Caco-2 (cell line): Measurements from ENCODE around the gene ADK. TPM values are rescaled to one million over a fixed set of nuclear protein-coding genes. Genes with fewer than 3 reads are reported as not detected.

ENCODE experiments used
- BruUV-seq: library from RNA; stranded (reverse); fragments of 400-500 nt; replicated peaks from 2 replicates; lab custom pipeline; 2021; lab: Mats Ljungman, UMichigan
- CTCF ChIA-PET: fragments of 300-600 bp; sonication (Branson Sonifier 250); formaldehyde crosslinking; loops from one replicate; lab custom pipeline; 2022; ENCODE audit warnings: antibody characterized with exemption; lab: Charles Lee
- POLR2A ChIA-PET: fragments of 300-600 bp; sonication (Branson Sonifier 250); formaldehyde crosslinking; loops from one replicate; lab custom pipeline; 2022; ENCODE audit warnings: antibody characterized with exemption; lab: Charles Lee
- DNase-seq, 2 experiments: peaks; one replicate each; pipeline versions ENCODE4 v3.0.0 to v3.0.0-alpha.2; 2020 to 2022
- H3K27me3 ChIP-seq: replicated peaks from 2 replicates; pipeline ENCODE4 v1.6.0; 2011; ENCODE audit warnings: low read length; ENCODE audit not compliant: control insufficient read depth, insufficient read depth
- H3K36me3 ChIP-seq: 2 replicates; pipeline ENCODE4 v1.5.1; 2011; ENCODE audit warnings: low read length; ENCODE audit not compliant: control insufficient read depth, insufficient read depth
- H3K4me1 ChIP-seq: fragments of 250-450 bp; sonication (Bioruptor Pico); 2 replicates; pipeline ENCODE4 v1.5.1; 2020; ENCODE audit warnings: mild to moderate bottlenecking
- H3K4me3 ChIP-seq: 2 replicates; pipeline ENCODE4 v1.5.1; 2011; ENCODE audit warnings: low read depth, mild to moderate bottlenecking, control low read depth, low read length
- H3K9me3 ChIP-seq: fragments of 250-450 bp; sonication (Bioruptor Pico); 2 replicates; pipeline ENCODE4 v1.5.1; 2020; ENCODE audit warnings: mild to moderate bottlenecking, moderate library complexity
- H3K27ac Mint-ChIP-seq: one replicate; pipeline ENCODE4 v1.8.0; 2022; ENCODE audit warnings: mixed read lengths; ENCODE audit not compliant: unreplicated experiment
- H3K27me3 Mint-ChIP-seq: one replicate; pipeline ENCODE4 v1.8.0; 2022; ENCODE audit warnings: mixed read lengths; ENCODE audit not compliant: insufficient read depth, unreplicated experiment
- H3K36me3 Mint-ChIP-seq: one replicate; pipeline ENCODE4 v1.8.0; 2022; ENCODE audit warnings: mild to moderate bottlenecking, mixed read lengths; ENCODE audit not compliant: insufficient read depth, unreplicated experiment
- H3K4me1 Mint-ChIP-seq: one replicate; pipeline ENCODE4 v1.8.0; 2022; ENCODE audit warnings: low read depth, mixed read lengths; ENCODE audit not compliant: unreplicated experiment
- H3K4me3 Mint-ChIP-seq: one replicate; pipeline ENCODE4 v1.8.0; 2022; ENCODE audit warnings: mild to moderate bottlenecking, moderate library complexity, mixed read lengths; ENCODE audit not compliant: unreplicated experiment
- H3K9me3 Mint-ChIP-seq: one replicate; pipeline ENCODE4 v1.8.0; 2022; ENCODE audit warnings: mixed read lengths; ENCODE audit not compliant: unreplicated experiment
- intact Hi-C: fragments of 100-400 bp; cut with micrococcal nuclease; formaldehyde crosslinking; loops from one replicate; pipeline ENCODE4 v1.10.0; 2022; ENCODE audit not compliant: unreplicated experiment
- total RNA-seq: library from RNA; stranded (reverse); gene quantifications from 2 replicates; pipeline ENCODE4 v1.2.3, GENCODE V29; 2022
- TF ChIP-seq, protein P1 (sequence below), 2 experiments: fragments of 200-600 bp in 1 of 2; IDR thresholded peaks; 1 replicate in 1 of 2; 2 replicates in 1 of 2; pipeline versions ENCODE4 v1.5.1 to v1.8.0; 2011 to 2022; ENCODE audit warnings: antibody characterized with exemption in 1 of 2, control low read depth in 1 of 2, inconsistent platforms in 1 of 2, low read depth in 1 of 2, low read length in 1 of 2, mild to moderate bottlenecking in 1 of 2, moderate library complexity in 1 of 2; ENCODE audit not compliant: insufficient read depth in 1 of 2, severe bottlenecking in 1 of 2, unreplicated experiment in 1 of 2

The ADK gene
- total RNA-seq, 1 experiment from 2014 or later = 105 TPM

DNA sequence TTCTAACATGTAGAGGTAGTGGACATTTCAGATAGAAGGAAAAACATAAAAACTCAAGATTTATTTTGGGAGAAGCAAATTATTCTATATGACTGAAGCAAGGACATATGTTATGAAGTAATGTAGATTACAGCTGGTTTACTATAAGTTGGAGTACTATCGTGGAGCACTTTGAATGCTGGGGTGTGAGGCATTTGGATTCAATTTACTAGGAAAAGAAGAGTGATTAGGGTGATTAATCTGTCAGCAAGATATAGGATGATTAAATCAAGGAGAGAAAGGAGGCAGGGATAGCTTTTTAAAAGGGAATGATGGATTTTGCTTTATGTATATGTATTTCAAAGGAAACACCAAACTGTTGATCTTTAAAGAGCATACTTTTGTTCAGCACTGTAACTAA lies 356.9 kb downstream of the ADK start:
- no peaks in the 10 kb centered on the region for H3K4me1 ChIP-seq
- H3K9me3 ChIP-seq = peaks cover 7% of the 10 kb centered on the region; the same call in 1 of the 2 replicates
- H3K27me3 ChIP-seq = no peaks in the 10 kb centered on the region
- Mint-ChIP-seq H3K27ac (no peak overlapping the region), H3K9me3 (peaks cover 11% of the 10 kb centered on the region), H3K4me3 (no peak overlapping the region), H3K4me1 (peaks cover 6% of the 10 kb centered on the region), H3K36me3 (peaks cover 19% of the 10 kb centered on the region), H3K27me3 (no peaks in the 10 kb centered on the region)
- BruUV-seq = no TSS peak
- TF ChIP-seq, protein P1, sequence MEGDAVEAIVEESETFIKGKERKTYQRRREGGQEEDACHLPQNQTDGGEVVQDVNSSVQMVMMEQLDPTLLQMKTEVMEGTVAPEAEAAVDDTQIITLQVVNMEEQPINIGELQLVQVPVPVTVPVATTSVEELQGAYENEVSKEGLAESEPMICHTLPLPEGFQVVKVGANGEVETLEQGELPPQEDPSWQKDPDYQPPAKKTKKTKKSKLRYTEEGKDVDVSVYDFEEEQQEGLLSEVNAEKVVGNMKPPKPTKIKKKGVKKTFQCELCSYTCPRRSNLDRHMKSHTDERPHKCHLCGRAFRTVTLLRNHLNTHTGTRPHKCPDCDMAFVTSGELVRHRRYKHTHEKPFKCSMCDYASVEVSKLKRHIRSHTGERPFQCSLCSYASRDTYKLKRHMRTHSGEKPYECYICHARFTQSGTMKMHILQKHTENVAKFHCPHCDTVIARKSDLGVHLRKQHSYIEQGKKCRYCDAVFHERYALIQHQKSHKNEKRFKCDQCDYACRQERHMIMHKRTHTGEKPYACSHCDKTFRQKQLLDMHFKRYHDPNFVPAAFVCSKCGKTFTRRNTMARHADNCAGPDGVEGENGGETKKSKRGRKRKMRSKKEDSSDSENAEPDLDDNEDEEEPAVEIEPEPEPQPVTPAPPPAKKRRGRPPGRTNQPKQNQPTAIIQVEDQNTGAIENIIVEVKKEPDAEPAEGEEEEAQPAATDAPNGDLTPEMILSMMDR (IDR thresholded peaks at IDR 0.05; ENCODE audit: insufficient read depth in 1 of 2, low read depth in 1 of 2, low read length in 1 of 2, severe bottlenecking in 1 of 2, unreplicated experiment in 1 of 2) = no peak
- no peak for DNase-seq
- CTCF ChIA-PET = no interaction called here
- H3K4me3 ChIP-seq = no peak overlapping the region
- POLR2A ChIA-PET = no interaction called here
- H3K36me3 ChIP-seq = no peaks in the 10 kb centered on the region
- intact Hi-C loops = no loop called here

DNA sequence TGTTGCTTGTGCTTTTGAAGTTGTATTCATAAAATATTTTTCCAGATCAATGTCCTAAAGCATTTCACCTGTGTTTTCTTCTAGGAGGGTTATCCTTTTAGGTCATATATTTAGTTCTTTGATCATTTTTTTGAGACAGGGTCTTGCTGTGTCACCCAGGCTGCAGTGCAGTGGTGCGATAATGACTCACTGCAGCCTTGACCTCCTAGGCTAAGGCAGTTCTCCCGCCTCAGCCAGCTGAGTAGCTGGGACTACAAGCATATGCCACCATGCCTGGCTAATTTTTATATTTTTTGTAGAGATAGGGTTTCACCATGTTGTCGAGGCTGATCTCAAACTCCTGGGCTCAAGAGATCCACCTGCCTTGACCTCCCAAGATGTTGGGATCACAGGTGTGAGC lies 359.6 kb downstream of the ADK start:
- Mint-ChIP-seq H3K4me1 (no peaks in the 10 kb centered on the region), H3K36me3 (peaks cover 7% of the 10 kb centered on the region), H3K4me3 (no peak overlapping the region), H3K27me3 (no peaks in the 10 kb centered on the region), H3K27ac (no peak overlapping the region), H3K9me3 (peaks cover 32% of the 10 kb centered on the region)
- no TSS peak for BruUV-seq
- intact Hi-C loops = no loop called here
- Histone ChIP-seq H3K9me3 (peaks cover 25% of the 10 kb centered on the region; the same call in 1 of the 2 replicates), H3K36me3 (no peaks in the 10 kb centered on the region), H3K4me3 (no peak overlapping the region), H3K27me3 (no peaks in the 10 kb centered on the region), H3K4me1 (no peaks in the 10 kb centered on the region)
- CTCF ChIA-PET = no interaction called here
- DNase-seq = no peak
- POLR2A ChIA-PET = no interaction called here
- TF ChIP-seq, protein P1 (IDR thresholded peaks at IDR 0.05; ENCODE audit: insufficient read depth in 1 of 2, low read depth in 1 of 2, low read length in 1 of 2, severe bottlenecking in 1 of 2, unreplicated experiment in 1 of 2) = no peak

DNA sequence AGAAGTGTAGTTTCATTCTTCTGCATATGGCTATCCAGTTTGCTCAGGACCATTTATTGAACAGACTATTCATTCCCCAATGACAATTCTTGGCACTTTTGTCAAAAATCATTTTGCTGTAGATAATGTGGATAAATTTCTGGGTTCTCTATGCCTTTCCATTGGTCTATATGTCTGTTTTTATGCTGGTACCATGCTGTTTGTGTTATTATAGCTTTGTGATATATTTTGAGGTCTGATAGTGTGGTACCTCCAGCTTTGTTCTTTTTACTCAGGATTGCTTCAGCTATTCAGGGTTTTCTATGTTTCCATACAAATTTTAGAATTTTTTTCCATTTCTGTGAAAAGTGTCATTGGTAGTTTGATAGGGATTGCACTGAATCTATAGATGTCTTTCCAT lies 360.0 kb downstream of the ADK start:
- Histone ChIP-seq H3K4me3 (no peak overlapping the region), H3K9me3 (peaks cover 25% of the 10 kb centered on the region; the same call in 1 of the 2 replicates), H3K27me3 (no peaks in the 10 kb centered on the region), H3K4me1 (no peaks in the 10 kb centered on the region), H3K36me3 (no peaks in the 10 kb centered on the region; the same call in 1 of the 2 replicates)
- intact Hi-C loops = no loop called here
- Mint-ChIP-seq H3K27ac (no peak overlapping the region), H3K36me3 (peaks cover 6% of the 10 kb centered on the region), H3K9me3 (peaks cover 32% of the 10 kb centered on the region), H3K4me3 (no peak overlapping the region), H3K4me1 (no peaks in the 10 kb centered on the region), H3K27me3 (no peaks in the 10 kb centered on the region)
- CTCF ChIA-PET = no interaction called here
- DNase-seq = no peak
- BruUV-seq = no TSS peak
- TF ChIP-seq, protein P1 (IDR thresholded peaks at IDR 0.05; ENCODE audit: insufficient read depth in 1 of 2, low read depth in 1 of 2, low read length in 1 of 2, severe bottlenecking in 1 of 2, unreplicated experiment in 1 of 2) = no peak
- POLR2A ChIA-PET = no interaction called here
